SU-DHL-6 (cell line): ENCODE measurements around the gene SEPTIN12.

Source experiments
- CTCF ChIP-seq: fragments of 200-600 bp; sonication (generic); IDR thresholded peaks from one replicate; pipeline ENCODE4 v1.5.1; 2017; ENCODE audit warnings: antibody characterized with exemption, mild to moderate bottlenecking, low read length, moderate library complexity; ENCODE audit not compliant: insufficient read depth, poor library complexity, severe bottlenecking
- EZH2phosphoT487 ChIP-seq: fragments of 200-600 bp; sonication (generic), shearing (Covaris generic); conservative IDR thresholded peaks from 2 replicates; pipeline ENCODE4 v1.6.1; 2018; ENCODE audit warnings: mild to moderate bottlenecking, antibody characterized with exemption, low read length, moderate library complexity, mixed read lengths

GRCh38 chr16:4765511-4766474 lies 22.4 kb downstream of the SEPTIN12 start:
- TF ChIP-seq CTCF (no peak), EZH2phosphoT487 (no peak)
